SU-DHL-6 (cell line): ENCODE measurements around the gene A3GALT2.

ENCODE experiments used
- EZH2phosphoT487 ChIP-seq: fragments of 200-600 bp; sonication (generic), shearing (Covaris generic); conservative IDR thresholded peaks from 2 replicates; pipeline ENCODE4 v1.6.1; 2018; ENCODE audit warnings: mild to moderate bottlenecking, antibody characterized with exemption, low read length, moderate library complexity, mixed read lengths
- TF ChIP-seq, protein P1 (sequence below): fragments of 200-600 bp; sonication (generic); IDR thresholded peaks from one replicate; pipeline ENCODE4 v1.5.1; 2017; ENCODE audit warnings: antibody characterized with exemption, mild to moderate bottlenecking, low read length, moderate library complexity; ENCODE audit not compliant: insufficient read depth, poor library complexity, severe bottlenecking

- TF ChIP-seq, protein P1, sequence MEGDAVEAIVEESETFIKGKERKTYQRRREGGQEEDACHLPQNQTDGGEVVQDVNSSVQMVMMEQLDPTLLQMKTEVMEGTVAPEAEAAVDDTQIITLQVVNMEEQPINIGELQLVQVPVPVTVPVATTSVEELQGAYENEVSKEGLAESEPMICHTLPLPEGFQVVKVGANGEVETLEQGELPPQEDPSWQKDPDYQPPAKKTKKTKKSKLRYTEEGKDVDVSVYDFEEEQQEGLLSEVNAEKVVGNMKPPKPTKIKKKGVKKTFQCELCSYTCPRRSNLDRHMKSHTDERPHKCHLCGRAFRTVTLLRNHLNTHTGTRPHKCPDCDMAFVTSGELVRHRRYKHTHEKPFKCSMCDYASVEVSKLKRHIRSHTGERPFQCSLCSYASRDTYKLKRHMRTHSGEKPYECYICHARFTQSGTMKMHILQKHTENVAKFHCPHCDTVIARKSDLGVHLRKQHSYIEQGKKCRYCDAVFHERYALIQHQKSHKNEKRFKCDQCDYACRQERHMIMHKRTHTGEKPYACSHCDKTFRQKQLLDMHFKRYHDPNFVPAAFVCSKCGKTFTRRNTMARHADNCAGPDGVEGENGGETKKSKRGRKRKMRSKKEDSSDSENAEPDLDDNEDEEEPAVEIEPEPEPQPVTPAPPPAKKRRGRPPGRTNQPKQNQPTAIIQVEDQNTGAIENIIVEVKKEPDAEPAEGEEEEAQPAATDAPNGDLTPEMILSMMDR, result no peak
- no peak for TF ChIP-seq EZH2phosphoT487
These were observed 26.7 kb upstream of the A3GALT2 start for GRCh38 chr1:33347650-33347992.
